BJ (cell line): Measurements from ENCODE around the gene AJM1. TPM values are rescaled to one million over a fixed set of nuclear protein-coding genes. Genes with fewer than 3 reads are reported as not detected.

Experiments
- CTCF ChIA-PET: fragments of 350-600 bp; formaldehyde crosslinking; extraction: SDS; loops from one replicate; lab custom pipeline; 2021; ENCODE audit warnings: antibody characterized with exemption, inconsistent platforms; lab: Yijun Ruan, JAX
- POLR2A ChIA-PET: fragments of 300-600 bp; sonication (Branson Sonifier 250); formaldehyde crosslinking; extraction: SDS; loops from one replicate; lab custom pipeline; 2021; ENCODE audit warnings: antibody characterized with exemption; lab: Charles Lee
- DNase-seq: peaks from one replicate; pipeline ENCODE4 v3.0.0-alpha.2; 2011; ENCODE audit warnings: low read depth
- H3K27me3 ChIP-seq: 2 replicates; pipeline ENCODE4 v1.6.0; 2011; ENCODE audit warnings: low read length; ENCODE audit not compliant: control insufficient read depth, insufficient read depth
- H3K36me3 ChIP-seq: 2 replicates; pipeline ENCODE4 v1.5.1; 2011; ENCODE audit warnings: low read length; ENCODE audit not compliant: control insufficient read depth, insufficient read depth
- H3K4me3 ChIP-seq: 2 replicates; pipeline ENCODE4 v1.5.1; 2011; ENCODE audit warnings: low read depth, mild to moderate bottlenecking, control low read depth, low read length
- polyA plus RNA-seq: library from polyadenylated mRNA; depleted of rRNA; stranded (reverse); fragments of >200 nt; gene quantifications from 2 replicates; pipeline ENCODE4 v1.2.3, GENCODE V29; 2011
- TF ChIP-seq, protein P1 (sequence below): IDR thresholded peaks from 2 replicates; pipeline ENCODE4 v1.5.1; 2011; ENCODE audit warnings: low read depth, mild to moderate bottlenecking, control low read depth, inconsistent platforms, low read length, moderate library complexity; ENCODE audit not compliant: insufficient read depth

AJM1 gene
- polyA plus RNA-seq, 1 experiment = 0.86 TPM

DNA sequence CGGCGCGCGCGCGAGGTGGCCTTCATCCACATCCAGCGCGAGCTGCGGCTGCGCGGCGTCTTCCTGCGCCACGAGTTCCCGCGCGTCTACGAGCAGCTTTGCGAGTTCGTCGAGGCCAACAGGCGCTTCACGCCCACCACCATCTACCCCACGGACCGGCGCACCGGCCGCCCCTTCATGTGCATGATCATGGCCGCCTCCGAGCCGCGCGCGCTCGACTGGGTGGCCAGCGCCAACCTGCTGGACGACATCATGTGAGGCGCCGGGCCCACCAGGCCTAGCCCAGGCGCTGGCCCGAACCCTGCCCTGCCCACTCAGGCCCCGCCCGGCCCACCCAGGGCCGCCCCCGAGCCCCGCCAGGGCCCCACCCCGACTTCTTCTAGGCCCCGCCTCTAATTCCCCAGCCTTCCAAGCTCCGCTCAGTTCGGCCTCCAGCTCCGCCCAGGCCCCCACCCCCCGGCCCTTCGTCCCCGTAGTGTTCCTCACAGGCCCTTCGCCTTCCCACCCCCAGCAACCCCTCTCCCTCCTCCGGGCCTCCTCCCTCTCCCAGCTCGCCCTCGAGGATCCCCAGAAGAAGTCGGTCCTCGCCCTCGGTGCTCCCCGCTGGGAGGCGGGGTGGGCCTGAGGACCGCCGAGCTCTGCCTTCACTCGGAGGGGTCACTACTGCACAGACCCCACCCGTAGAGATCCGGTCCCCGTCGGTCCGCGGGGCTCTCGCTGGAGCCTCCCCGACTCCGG lies 5.0 kb downstream of the AJM1 start:
- ChIA-PET CTCF (interaction anchor here (0.6 to 1.7 kb wide), 6 partner anchors 42 to 217 kb away, joined by 3 to 6 read pairs (median 3); partner anchors contain the start of gene CLIC3), POLR2A (interaction anchor here (0.6 to 0.7 kb wide), 2 partner anchors 101 to 182 kb away, joined by 5 to 10 read pairs; no protein-coding TSS in a partner anchor)
- Histone ChIP-seq H3K36me3 (peaks cover 10% of the 10 kb centered on the region), H3K27me3 (peaks cover 7% of the 10 kb centered on the region; the same call in 1 of the 2 replicates), H3K4me3 (peak overlapping the region; percentile 84)
- no peak for DNase-seq
- TF ChIP-seq, protein P1, sequence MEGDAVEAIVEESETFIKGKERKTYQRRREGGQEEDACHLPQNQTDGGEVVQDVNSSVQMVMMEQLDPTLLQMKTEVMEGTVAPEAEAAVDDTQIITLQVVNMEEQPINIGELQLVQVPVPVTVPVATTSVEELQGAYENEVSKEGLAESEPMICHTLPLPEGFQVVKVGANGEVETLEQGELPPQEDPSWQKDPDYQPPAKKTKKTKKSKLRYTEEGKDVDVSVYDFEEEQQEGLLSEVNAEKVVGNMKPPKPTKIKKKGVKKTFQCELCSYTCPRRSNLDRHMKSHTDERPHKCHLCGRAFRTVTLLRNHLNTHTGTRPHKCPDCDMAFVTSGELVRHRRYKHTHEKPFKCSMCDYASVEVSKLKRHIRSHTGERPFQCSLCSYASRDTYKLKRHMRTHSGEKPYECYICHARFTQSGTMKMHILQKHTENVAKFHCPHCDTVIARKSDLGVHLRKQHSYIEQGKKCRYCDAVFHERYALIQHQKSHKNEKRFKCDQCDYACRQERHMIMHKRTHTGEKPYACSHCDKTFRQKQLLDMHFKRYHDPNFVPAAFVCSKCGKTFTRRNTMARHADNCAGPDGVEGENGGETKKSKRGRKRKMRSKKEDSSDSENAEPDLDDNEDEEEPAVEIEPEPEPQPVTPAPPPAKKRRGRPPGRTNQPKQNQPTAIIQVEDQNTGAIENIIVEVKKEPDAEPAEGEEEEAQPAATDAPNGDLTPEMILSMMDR = no peak

DNA sequence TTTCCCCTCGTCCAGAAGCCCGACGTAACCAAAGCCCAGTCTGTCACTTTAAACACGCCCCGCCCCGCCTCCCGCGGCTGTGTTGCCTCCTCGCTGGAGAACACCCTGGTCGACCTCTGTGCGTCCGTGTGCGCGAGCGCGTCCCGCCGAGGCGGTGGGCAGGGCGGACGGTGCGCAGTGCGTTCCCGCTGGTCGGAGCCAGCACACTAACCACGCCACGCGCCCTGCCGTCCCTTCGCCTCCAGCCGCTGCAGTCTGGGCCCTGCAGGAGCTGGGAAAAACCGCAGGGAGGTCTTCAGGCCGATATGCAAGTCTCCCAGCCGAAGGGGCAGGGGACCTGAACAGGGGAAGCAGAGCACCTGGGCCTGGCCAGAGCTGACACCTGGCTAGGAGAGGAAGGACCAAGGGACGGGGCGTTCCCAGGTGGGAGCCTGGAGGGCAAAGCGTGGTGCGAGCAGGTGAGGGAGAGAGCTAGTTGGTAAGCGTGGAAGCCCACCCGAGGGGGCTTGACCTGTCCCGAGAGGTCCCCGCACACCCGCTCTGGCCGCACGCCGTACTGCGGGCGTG lies 5.6 kb downstream of the AJM1 start:
- ChIA-PET CTCF (interaction anchor here (0.6 to 1.7 kb wide), 6 partner anchors 43 to 216 kb away, joined by 3 to 6 read pairs (median 3); partner anchors contain the start of gene CLIC3), POLR2A (interaction anchor here (0.6 to 0.7 kb wide), 3 partner anchors 100 to 182 kb away, joined by 4 to 10 read pairs (median 5); no protein-coding TSS in a partner anchor)
- no peak for DNase-seq
- Histone ChIP-seq H3K4me3 (peak overlapping the region; percentile 84), H3K27me3 (peaks cover 7% of the 10 kb centered on the region; the same call in 1 of the 2 replicates), H3K36me3 (peaks cover 10% of the 10 kb centered on the region)
- TF ChIP-seq, protein P1 = no peak

DNA sequence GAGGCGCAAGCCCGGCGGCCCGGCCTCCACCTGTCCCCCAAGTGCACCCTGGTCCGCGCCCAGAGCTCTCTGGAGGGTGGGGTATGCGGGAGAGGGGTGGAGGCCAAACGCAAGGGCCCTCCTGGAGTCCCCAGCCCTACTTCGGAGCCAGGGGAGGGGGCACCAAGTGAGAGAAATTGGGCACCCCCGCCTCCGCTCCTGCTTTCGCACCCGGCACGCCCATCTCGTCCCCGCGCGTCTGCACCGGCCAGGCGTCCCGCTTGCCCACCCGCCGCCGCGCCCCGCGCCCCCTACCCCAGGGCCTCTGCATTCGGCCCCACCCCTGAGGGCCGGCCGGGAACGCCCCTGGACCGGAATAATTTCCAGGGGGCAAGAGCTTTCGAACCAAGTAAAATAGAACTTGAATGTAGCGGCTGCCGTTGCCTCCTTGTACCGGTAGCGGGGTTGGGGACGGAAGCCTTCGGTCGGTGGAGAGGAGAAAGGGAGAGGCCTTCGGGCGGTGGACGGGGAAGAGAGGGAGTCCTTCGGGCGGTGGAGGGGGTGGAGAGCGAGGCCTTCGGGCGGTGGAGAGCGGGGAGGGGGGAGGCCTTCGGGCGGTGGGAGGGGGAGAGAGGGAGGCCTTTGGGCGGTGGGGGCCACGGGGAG lies 6.2 kb downstream of the AJM1 start:
- CTCF ChIA-PET = interaction anchor here (0.8 to 1.7 kb wide), 2 partner anchors 181 to 187 kb away, joined by 4 to 6 read pairs; no protein-coding TSS in a partner anchor
- DNase-seq = no peak

DNA sequence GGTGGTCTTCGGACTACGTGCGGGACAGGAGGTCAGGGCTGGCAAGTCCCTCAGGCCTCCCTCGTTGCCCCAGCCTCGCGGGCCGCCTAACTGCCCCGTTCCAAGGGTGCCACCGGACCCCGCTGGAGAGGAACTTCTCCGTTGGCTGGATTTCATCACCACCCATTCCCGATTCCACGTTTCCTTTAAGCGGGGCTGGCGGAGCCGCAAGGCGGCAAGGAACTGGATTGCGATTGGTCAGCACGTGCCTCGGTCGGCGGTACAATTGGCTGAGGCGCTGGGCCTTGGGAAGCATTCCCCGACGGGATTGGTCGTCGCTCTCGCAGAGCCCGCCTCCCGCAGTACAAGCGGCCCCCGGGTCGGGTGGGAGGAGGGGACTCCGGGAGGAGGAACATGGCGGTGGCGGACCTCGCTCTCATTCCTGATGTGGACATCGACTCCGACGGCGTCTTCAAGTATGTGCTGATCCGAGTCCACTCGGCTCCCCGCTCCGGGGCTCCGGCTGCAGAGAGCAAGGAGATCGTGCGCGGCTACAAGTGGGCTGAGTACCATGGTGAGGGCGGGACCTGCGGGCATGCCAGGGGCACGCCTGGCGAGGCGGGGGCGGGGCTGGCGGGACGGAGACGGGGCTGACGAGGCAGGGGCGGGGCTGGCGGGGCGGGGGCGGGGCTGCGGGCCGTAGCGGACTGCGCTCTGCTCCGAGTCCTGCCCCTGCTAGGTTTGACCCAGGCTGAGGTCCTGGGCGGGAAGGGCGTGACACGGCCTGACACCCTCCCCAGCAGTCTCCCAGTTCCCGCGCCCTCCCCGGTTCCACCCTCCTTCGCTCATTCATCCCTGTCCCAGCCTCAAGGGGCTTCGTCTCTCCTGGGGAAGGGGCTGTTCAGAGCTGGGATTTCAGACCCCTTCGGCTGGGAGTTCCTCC lies 7.0 kb downstream of the AJM1 start, which contains the start of gene PHPT1:
TSS of gene PHPT1 (plus strand) at position 372 of the 922 bp plus-strand sequence. CDS start at position 394, 22 bp downstream.
- peak; percentile 94 for DNase-seq
- Histone ChIP-seq H3K36me3 (peaks cover 10% of the 10 kb centered on the region), H3K27me3 (0 out of 2 replicates have a peak, but pooled peaks cover 6% of the 10 kb centered on the region), H3K4me3 (peak within 1 kb of the TSS; percentile 84)
- ChIA-PET CTCF (interaction anchor here (2.0 kb wide), 1 partner anchor 186 kb away, joined by 8 read pairs; no protein-coding TSS in a partner anchor), POLR2A (no interaction called here)
- TF ChIP-seq, protein P1 = no peak

More for the DNA sequence above, 6.2 kb downstream of the AJM1 start:
- H3K27me3 ChIP-seq = peaks cover 7% of the 10 kb centered on the region; the same call in 1 of the 2 replicates
- H3K36me3 ChIP-seq = peaks cover 10% of the 10 kb centered on the region
- TF ChIP-seq, protein P1 = no peak
- H3K4me3 ChIP-seq = peak overlapping the region; percentile 84
- POLR2A ChIA-PET = interaction anchor here (0.6 kb wide), 1 partner anchor 118 kb away, joined by 4 read pairs; no protein-coding TSS in a partner anchor
